ENCODE data around the gene HAX1. TPM values are rescaled to one million over a fixed set of nuclear protein-coding genes. Genes with fewer than 3 reads are reported as not detected.
"Not testable (repeated sequence)": the region's sequence is repeated elsewhere in the genome, so short reads cannot be mapped to it uniquely, and the experiment has no call there.

Gene HAX1
- total RNA-seq, 1 donor from 2014 or later, result 34.7 TPM

GRCh38 chr1:154304664-154305337 lies 32.4 kb downstream of the HAX1 start:
- H3K36me3 Mint-ChIP-seq, result no peaks in the 10 kb centered on the region
- peaks cover 17% of the 10 kb centered on the region for H3K27me3 Mint-ChIP-seq (ENCODE audit: low read depth)
- DNase-seq (ENCODE audit: low spot score in 2 of 2, unreplicated experiment in 2 of 2), result no peak
- no peak overlapping the region for H3K4me3 Mint-ChIP-seq
- H3K27ac Mint-ChIP-seq, result no peak overlapping the region
- H3K9me3 Mint-ChIP-seq, result peaks cover 8% of the 10 kb centered on the region
- H3K4me1 Mint-ChIP-seq, result no peaks in the 10 kb centered on the region
- no peak for TF ChIP-seq CTCF (IDR thresholded peaks at IDR 0.05; ENCODE audit: unreplicated experiment)

- no peak overlapping the region for H3K27ac Mint-ChIP-seq
- peaks cover 8% of the 10 kb centered on the region for H3K9me3 Mint-ChIP-seq
- no peaks in the 10 kb centered on the region for H3K4me1 Mint-ChIP-seq
- DNase-seq (ENCODE audit: low spot score in 2 of 2, unreplicated experiment in 2 of 2), result no peak
- H3K4me3 Mint-ChIP-seq, result no peak overlapping the region
- peaks cover 17% of the 10 kb centered on the region for H3K27me3 Mint-ChIP-seq (ENCODE audit: low read depth)
- no peaks in the 10 kb centered on the region for H3K36me3 Mint-ChIP-seq
- TF ChIP-seq CTCF (IDR thresholded peaks at IDR 0.05; ENCODE audit: unreplicated experiment), result no peak
Measured at GRCh38 chr1:154306151-154306550, 33.7 kb downstream of the HAX1 start.

GRCh38 chr1:154307670-154308270 lies 35.3 kb downstream of the HAX1 start:
- DNase-seq (ENCODE audit: low spot score in 2 of 2, unreplicated experiment in 2 of 2); H3K9me3 Mint-ChIP-seq; H3K4me1 Mint-ChIP-seq; H3K36me3 Mint-ChIP-seq; H3K27ac Mint-ChIP-seq; H3K4me3 Mint-ChIP-seq: not testable (repeated sequence)
- H3K27me3 Mint-ChIP-seq (ENCODE audit: low read depth), result peaks cover 23% of the 10 kb centered on the region

DNA sequence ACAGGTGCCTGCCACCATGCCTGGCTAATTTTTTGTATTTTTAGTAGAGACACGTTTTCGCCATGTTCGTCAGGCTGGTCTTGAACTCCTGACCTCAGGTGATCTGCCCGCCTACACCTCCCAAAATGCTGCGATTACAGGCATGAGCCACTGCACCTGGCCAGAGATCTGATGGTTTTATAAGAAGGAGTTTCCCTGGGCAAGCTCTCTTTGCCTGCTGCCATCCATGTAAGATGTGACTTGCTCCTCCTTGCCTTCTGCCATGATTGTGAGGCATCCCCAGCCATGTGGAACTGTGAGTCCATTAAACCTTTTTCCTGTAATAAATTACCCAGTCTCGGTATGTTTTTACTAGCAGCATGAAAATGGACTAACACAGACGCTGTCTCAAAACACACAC lies 36.7 kb downstream of the HAX1 start:
- not testable (repeated sequence) for H3K36me3 Mint-ChIP-seq; H3K4me3 Mint-ChIP-seq; H3K27ac Mint-ChIP-seq; DNase-seq (ENCODE audit: low spot score in 2 of 2, unreplicated experiment in 2 of 2); H3K9me3 Mint-ChIP-seq; H3K4me1 Mint-ChIP-seq
- H3K27me3 Mint-ChIP-seq (ENCODE audit: low read depth), result peaks cover 31% of the 10 kb centered on the region

DNA sequence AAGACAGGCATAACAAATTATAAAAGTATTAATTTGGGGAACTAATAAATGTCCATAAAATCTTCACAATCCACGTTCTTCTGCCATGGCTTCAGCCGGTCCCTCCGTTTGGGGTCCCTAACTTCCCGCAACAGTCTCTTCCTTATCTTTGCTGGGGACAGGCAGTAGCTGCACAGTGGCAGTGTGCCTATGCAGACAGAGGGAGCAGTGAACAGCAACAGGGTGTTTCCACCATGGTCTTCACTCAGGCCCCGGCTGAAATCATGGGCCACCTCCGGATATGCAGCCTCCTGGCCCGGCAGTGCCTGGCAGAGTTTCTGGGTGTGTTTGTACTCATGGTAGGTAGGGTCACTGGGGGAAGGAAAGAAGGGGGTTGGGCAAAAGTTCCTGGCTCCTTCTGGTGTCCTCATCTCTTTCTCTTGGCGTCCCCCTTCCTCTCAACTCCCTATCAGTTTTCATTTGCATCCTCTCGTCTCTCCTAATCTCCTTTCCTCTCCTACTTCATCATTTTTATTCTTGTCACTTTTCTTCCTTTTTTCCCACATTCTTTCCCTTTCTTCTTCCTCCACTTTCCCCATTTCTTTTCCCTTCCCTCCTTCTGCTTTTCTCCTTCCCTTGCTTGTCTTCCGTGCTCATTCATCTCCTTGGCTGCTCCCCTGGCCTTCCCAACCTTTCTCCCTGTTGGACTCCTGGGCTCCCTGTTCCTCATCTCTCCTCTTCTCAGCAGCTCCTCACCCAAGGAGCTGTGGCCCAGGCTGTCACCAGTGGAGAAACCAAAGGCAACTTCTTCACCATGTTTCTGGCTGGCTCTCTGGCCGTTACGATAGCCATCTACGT lies 40.0 kb downstream of the HAX1 start:
- DNase-seq (ENCODE audit: low spot score in 2 of 2, unreplicated experiment in 2 of 2); H3K36me3 Mint-ChIP-seq; H3K4me3 Mint-ChIP-seq; H3K4me1 Mint-ChIP-seq; H3K27ac Mint-ChIP-seq: not testable (repeated sequence)
- Mint-ChIP-seq H3K27me3 (ENCODE audit: low read depth) (peaks cover 14% of the 10 kb centered on the region), H3K9me3 (peaks cover 18% of the 10 kb centered on the region)

DNA sequence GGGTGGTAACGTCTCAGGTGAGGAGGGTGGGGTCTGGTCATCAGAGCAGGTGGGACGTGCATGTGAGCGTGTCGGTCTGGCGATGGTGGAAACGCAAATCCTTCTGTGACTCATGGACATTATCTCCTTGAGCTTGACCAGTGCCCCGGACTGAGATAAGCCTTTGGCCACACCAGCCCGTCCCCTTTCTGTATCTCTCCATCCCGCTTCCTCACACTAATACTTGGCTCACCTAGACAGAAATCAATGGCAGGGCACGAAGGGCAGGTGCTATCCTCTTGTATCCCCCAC lies 40.6 kb downstream of the HAX1 start:
- Mint-ChIP-seq H3K27me3 (ENCODE audit: low read depth) (peaks cover 19% of the 10 kb centered on the region), H3K36me3 (no peaks in the 10 kb centered on the region), H3K9me3 (peaks cover 23% of the 10 kb centered on the region), H3K4me3 (no peak overlapping the region), H3K4me1 (no peaks in the 10 kb centered on the region), H3K27ac (no peak overlapping the region)
- no peak for DNase-seq (ENCODE audit: low spot score in 2 of 2, unreplicated experiment in 2 of 2)
- TF ChIP-seq CTCF (IDR thresholded peaks at IDR 0.05; ENCODE audit: unreplicated experiment), result no peak

- not testable (repeated sequence) for H3K27ac Mint-ChIP-seq; H3K4me1 Mint-ChIP-seq; H3K4me3 Mint-ChIP-seq; H3K36me3 Mint-ChIP-seq; DNase-seq (ENCODE audit: low spot score in 2 of 2, unreplicated experiment in 2 of 2)
- peaks cover 20% of the 10 kb centered on the region for H3K9me3 Mint-ChIP-seq
- H3K27me3 Mint-ChIP-seq (ENCODE audit: low read depth), result peaks cover 23% of the 10 kb centered on the region
Measured at GRCh38 chr1:154314226-154314625, 41.8 kb downstream of the HAX1 start.

All from mesothelial cell of epicardium (in vitro differentiated cells).